GM21526 (cell line): ENCODE results near the gene KSR1.
"Not testable (repeated sequence)": the region's sequence is repeated elsewhere in the genome, so short reads cannot be mapped to it uniquely, and the experiment has no call there.

Source experiments
- ATAC-seq: cut with Tn5 transposase; IDR thresholded peaks from one replicate; pipeline ENCODE4 v1.9.1; 2021; ENCODE audit warnings: moderate library complexity; ENCODE audit not compliant: unreplicated experiment, low FRiP score

KSR1 gene

GRCh38 chr17:27491713-27492190 is 35.5 kb downstream of the KSR1 start:
- ATAC-seq: no peak

- no peak for ATAC-seq
These were observed 36.2 kb downstream of the KSR1 start for GRCh38 chr17:27492470-27492869.

GRCh38 chr17:27493088-27493487 is 36.8 kb downstream of the KSR1 start:
- ATAC-seq: no peak

GRCh38 chr17:27494192-27495091 is 38.2 kb downstream of the KSR1 start:
- no peak for ATAC-seq

GRCh38 chr17:27495460-27495859 is 39.2 kb downstream of the KSR1 start:
- ATAC-seq: no peak

GRCh38 chr17:27496005-27496404 is 39.8 kb downstream of the KSR1 start:
- no peak for ATAC-seq

- no peak for ATAC-seq
These were observed 40.2 kb downstream of the KSR1 start for GRCh38 chr17:27496437-27496943.

- ATAC-seq: no peak
These were observed 40.7 kb downstream of the KSR1 start for GRCh38 chr17:27496971-27497370.

GRCh38 chr17:27497696-27498095 is 41.4 kb downstream of the KSR1 start:
- ATAC-seq: no peak

- no peak for ATAC-seq
These were observed 42.5 kb downstream of the KSR1 start for GRCh38 chr17:27498615-27499309.

GRCh38 chr17:27499451-27500265 is 43.4 kb downstream of the KSR1 start:
- ATAC-seq: no peak

- ATAC-seq: not testable (repeated sequence)
These were observed 45.1 kb downstream of the KSR1 start for GRCh38 chr17:27501338-27501737.

GRCh38 chr17:27502526-27503324 is 46.5 kb downstream of the KSR1 start:
- no peak for ATAC-seq

GRCh38 chr17:27503611-27504010 is 47.4 kb downstream of the KSR1 start:
- no peak for ATAC-seq

GRCh38 chr17:27504188-27504995 is 48.1 kb downstream of the KSR1 start:
- ATAC-seq: no peak

- ATAC-seq: no peak
These were observed 50.3 kb downstream of the KSR1 start for GRCh38 chr17:27506348-27507218.

- no peak for ATAC-seq
These were observed 55.1 kb downstream of the KSR1 start for GRCh38 chr17:27511168-27511883.
